ENCODE results near the gene SPHK2. TPM values are rescaled to one million over a fixed set of nuclear protein-coding genes. Genes with fewer than 3 reads are reported as not detected.
"Not testable (repeated sequence)": the region's sequence is repeated elsewhere in the genome, so short reads cannot be mapped to it uniquely, and the experiment has no call there.

The SPHK2 gene
- total RNA-seq, 4 donors from 2014 or later, result 7.8 to 12.4 (median 9.2) TPM

DNA sequence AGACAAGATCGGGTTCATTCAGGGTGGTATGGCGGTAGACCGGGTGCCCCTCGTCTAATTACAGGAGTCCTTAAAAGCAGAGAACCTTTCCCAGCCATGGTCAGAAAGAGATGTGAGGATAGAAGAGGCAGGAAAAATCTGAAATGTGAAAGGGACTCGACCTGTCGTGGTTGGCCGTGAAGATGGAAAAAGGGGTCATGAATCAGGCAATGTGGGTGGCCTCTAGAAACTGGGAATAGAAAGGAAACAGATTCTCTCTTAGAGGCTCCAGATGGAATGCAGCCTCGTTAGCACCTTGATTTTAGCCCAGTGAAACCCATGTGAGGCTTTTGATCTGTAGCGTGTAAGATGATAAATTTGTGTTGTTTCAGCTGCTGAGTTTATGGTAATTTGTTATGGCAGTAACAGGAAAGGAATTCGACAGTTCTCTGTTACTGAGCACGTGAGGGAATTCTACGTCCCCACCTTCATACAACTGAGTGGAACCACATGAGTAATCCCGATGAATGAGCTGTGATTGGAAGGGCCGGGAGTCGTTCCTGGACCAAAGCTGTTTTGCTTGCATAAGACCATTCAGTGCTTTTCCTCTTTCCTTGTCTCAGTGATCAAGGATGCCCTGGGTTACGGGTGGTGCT lies 37.7 kb downstream of the SPHK2 start:
- intact Hi-C loops (cut with DNase I; ENCODE audit: low total_unique reads), result no loop called here
- Histone ChIP-seq H3K4me3 (no peak overlapping the region), H3K9me3 (no peaks in the 10 kb centered on the region), H3K27me3 (no peaks in the 10 kb centered on the region), H3K36me3 (no peaks in the 10 kb centered on the region), H3K4me1 (no peaks in the 10 kb centered on the region), H3K27ac (no peak overlapping the region)
- DNase-seq, result no peak
- in situ Hi-C loops (cut with MboI; ENCODE audit: low sequenced_read_pairs in 4 of 4), result loop anchor here in 1 of 4 donors (10.0 kb wide), 1 partner anchor 58 kb away; the partner anchor contains the start of gene MAMSTR
- ATAC-seq, result no peak
- TF ChIP-seq, protein P1, sequence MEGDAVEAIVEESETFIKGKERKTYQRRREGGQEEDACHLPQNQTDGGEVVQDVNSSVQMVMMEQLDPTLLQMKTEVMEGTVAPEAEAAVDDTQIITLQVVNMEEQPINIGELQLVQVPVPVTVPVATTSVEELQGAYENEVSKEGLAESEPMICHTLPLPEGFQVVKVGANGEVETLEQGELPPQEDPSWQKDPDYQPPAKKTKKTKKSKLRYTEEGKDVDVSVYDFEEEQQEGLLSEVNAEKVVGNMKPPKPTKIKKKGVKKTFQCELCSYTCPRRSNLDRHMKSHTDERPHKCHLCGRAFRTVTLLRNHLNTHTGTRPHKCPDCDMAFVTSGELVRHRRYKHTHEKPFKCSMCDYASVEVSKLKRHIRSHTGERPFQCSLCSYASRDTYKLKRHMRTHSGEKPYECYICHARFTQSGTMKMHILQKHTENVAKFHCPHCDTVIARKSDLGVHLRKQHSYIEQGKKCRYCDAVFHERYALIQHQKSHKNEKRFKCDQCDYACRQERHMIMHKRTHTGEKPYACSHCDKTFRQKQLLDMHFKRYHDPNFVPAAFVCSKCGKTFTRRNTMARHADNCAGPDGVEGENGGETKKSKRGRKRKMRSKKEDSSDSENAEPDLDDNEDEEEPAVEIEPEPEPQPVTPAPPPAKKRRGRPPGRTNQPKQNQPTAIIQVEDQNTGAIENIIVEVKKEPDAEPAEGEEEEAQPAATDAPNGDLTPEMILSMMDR (IDR thresholded peaks at IDR 0.05 in 4 of 5, conservative IDR thresholded peaks at IDR 0.05 in 1 of 5), result no peak
- no peak for TF ChIP-seq POLR2A (IDR thresholded peaks at IDR 0.05)

DNA sequence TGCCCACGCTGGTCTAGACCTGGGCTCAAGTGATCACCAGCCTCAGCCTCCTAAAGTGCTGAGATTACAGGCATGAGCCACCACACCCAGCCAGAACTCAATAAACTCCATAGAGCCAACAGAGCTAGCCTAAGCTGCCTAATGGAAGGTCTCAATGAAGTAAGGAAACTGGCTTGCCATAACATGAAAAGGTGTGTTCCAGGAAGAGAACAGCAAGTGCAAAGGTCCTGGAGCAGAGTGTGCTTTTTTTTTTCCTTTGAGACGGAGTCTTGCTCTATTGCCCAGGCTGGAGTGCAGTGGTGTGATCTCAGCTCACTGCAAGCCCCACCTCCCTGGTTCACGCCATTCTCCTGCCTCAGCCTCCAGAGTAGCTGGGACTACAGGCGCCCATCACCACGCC lies 38.5 kb downstream of the SPHK2 start:
- DNase-seq; H3K4me1 ChIP-seq; H3K4me3 ChIP-seq; intact Hi-C loops (cut with DNase I; ENCODE audit: low total_unique reads); H3K27me3 ChIP-seq; ATAC-seq; H3K27ac ChIP-seq; H3K9me3 ChIP-seq; H3K36me3 ChIP-seq: not testable (repeated sequence)
- in situ Hi-C loops (cut with MboI; ENCODE audit: low sequenced_read_pairs in 4 of 4), result loop anchor here in 1 of 4 donors (10.0 kb wide), 1 partner anchor 57 kb away; the partner anchor contains the start of gene MAMSTR

- ATAC-seq, result no peak
- no peak for DNase-seq
- TF ChIP-seq, protein P1 (IDR thresholded peaks at IDR 0.05 in 4 of 5, conservative IDR thresholded peaks at IDR 0.05 in 1 of 5), result no peak
- no peak for TF ChIP-seq POLR2A (IDR thresholded peaks at IDR 0.05)
- Histone ChIP-seq H3K9me3 (no peaks in the 10 kb centered on the region), H3K27ac (no peak overlapping the region), H3K36me3 (no peaks in the 10 kb centered on the region), H3K27me3 (no peaks in the 10 kb centered on the region), H3K4me1 (no peaks in the 10 kb centered on the region), H3K4me3 (no peak overlapping the region)
- intact Hi-C loops (cut with DNase I; ENCODE audit: low total_unique reads), result no loop called here
- in situ Hi-C loops (cut with MboI; ENCODE audit: low sequenced_read_pairs in 4 of 4), result loop anchor here in 1 of 4 donors (10.0 kb wide), 1 partner anchor 56 kb away; the partner anchor contains the start of gene MAMSTR
Observed at GRCh38 chr19:48658483-48658882, 39.2 kb downstream of the SPHK2 start.

GRCh38 chr19:48659768-48660167 lies 40.5 kb downstream of the SPHK2 start:
- in situ Hi-C loops (cut with MboI; ENCODE audit: low sequenced_read_pairs in 4 of 4) (loop anchor here in 1 of 4 donors (10.0 kb wide), 1 partner anchor 55 kb away; the partner anchor contains the start of gene MAMSTR), intact Hi-C loops (cut with DNase I; ENCODE audit: low total_unique reads) (no loop called here)

More at GRCh38 chr19:48659768-48660167, 40.5 kb downstream of the SPHK2 start:
- ATAC-seq (no peak), DNase-seq (no peak)
- Histone ChIP-seq H3K4me1 (no peaks in the 10 kb centered on the region), H3K27me3 (no peaks in the 10 kb centered on the region), H3K36me3 (no peaks in the 10 kb centered on the region), H3K4me3 (no peak overlapping the region), H3K27ac (no peak overlapping the region), H3K9me3 (no peaks in the 10 kb centered on the region)
- TF ChIP-seq, protein P1 (IDR thresholded peaks at IDR 0.05 in 4 of 5, conservative IDR thresholded peaks at IDR 0.05 in 1 of 5), result no peak
- no peak for TF ChIP-seq POLR2A (IDR thresholded peaks at IDR 0.05)
